HepG2 (cell line): ENCODE measurements around the gene SEMA7A. TPM values are rescaled to one million over a fixed set of nuclear protein-coding genes. Genes with fewer than 3 reads are reported as not detected.

Experiments
- CREB3 ChIP-seq: sonication (generic); formaldehyde crosslinking; IDR thresholded peaks from 2 replicates; pipeline ENCODE4 v1.5.0; 2020; ENCODE audit warnings: missing genetic modification reagents
- CREBL2 ChIP-seq: sonication (generic); formaldehyde crosslinking; IDR thresholded peaks from 2 replicates; pipeline ENCODE4 v1.8.1; 2023; ENCODE audit warnings: missing genetic modification reagents, mild to moderate bottlenecking, borderline replicate concordance
- FOSL1 ChIP-seq: sonication (generic); formaldehyde crosslinking; IDR thresholded peaks from 2 replicates; pipeline ENCODE4 v1.9.0; 2021; ENCODE audit warnings: missing genetic modification reagents, borderline replicate concordance
- SIN3A ChIP-seq: IDR thresholded peaks from 2 replicates; pipeline ENCODE4 v1.6.1; 2011; ENCODE audit warnings: low read depth, mild to moderate bottlenecking, control low read depth, low read length, borderline replicate concordance
- SUZ12 ChIP-seq: fragments of 150-350 bp; IDR thresholded peaks from 2 replicates; pipeline ENCODE4 v1.6.1; 2014; ENCODE audit warnings: low read depth, low read length
- ZHX2 ChIP-seq, 2 experiments: sonication (generic) in 1 of 2; formaldehyde crosslinking in 1 of 2; IDR thresholded peaks; 2 replicates each; pipeline versions ENCODE4 v1.6.1 to v1.9.0; 2014 to 2022; ENCODE audit warnings: antibody characterized with exemption in 1 of 2, borderline replicate concordance in 1 of 2, inconsistent platforms in 1 of 2, low read depth in 1 of 2, missing genetic modification reagents in 1 of 2
- ZNF160 ChIP-seq: sonication (generic); formaldehyde crosslinking; IDR thresholded peaks from 2 replicates; pipeline ENCODE4 v1.8.0; 2022; ENCODE audit warnings: mild to moderate bottlenecking, inconsistent platforms, missing genetic modification reagents
- ZNF44 ChIP-seq: sonication (generic); formaldehyde crosslinking; IDR thresholded peaks from 2 replicates; pipeline ENCODE4 v1.5.1; 2020; ENCODE audit warnings: mild to moderate bottlenecking, missing genetic modification reagents
- ZNF512B ChIP-seq: sonication (generic); formaldehyde crosslinking; IDR thresholded peaks from 2 replicates; pipeline ENCODE4 v1.5.1; 2020; ENCODE audit warnings: missing genetic modification reagents, mild to moderate bottlenecking, borderline replicate concordance
- polyA plus RNA-seq, 8 experiments: library from polyadenylated mRNA; depleted of rRNA in 3 of 8; stranded (reverse) in 7 of 8; unstranded in 1 of 8; fragments of >200 nt; fragmentation: Illumina TruSeq in 4 of 8; extraction: Trizol in 4 of 8; gene quantifications; 2 replicates each; pipeline versions ENCODE4 v1.2.1 to v1.2.3, GENCODE V29; 2011 to 2016; ENCODE audit warnings: low read depth in 4 of 8, missing spikeins in 1 of 8, mixed read lengths in 1 of 8; ENCODE audit not compliant: insufficient read depth in 1 of 8
- total RNA-seq, 5 experiments: library from RNA; depleted of rRNA; stranded (reverse); fragments of >200 nt; fragmentation: Illumina TruSeq; extraction: Trizol; gene quantifications; 2 replicates each; pipeline ENCODE4 v1.2.3, GENCODE V29; 2016; ENCODE audit warnings: low read depth in 1 of 5
- TF ChIP-seq, protein P1 (sequence below): sonication (generic); formaldehyde crosslinking; IDR thresholded peaks from 2 replicates; pipeline ENCODE4 v1.4.0; 2020; ENCODE audit warnings: mild to moderate bottlenecking, missing genetic modification reagents, borderline replicate concordance
- TF ChIP-seq, protein P2 (sequence below): sonication (generic); formaldehyde crosslinking; IDR thresholded peaks from 2 replicates; pipeline ENCODE4 v1.8.1; 2023; ENCODE audit warnings: mild to moderate bottlenecking, missing genetic modification reagents

The SEMA7A gene
- total and polyA plus RNA-seq, 2 of the 13 experiments (the other 11 are each of a cell fraction or from before 2014, with no cell fraction given) = 9.0 to 15.8 TPM

- TF ChIP-seq ZNF512B (CRISPR knock-in tag) (0 out of 2 replicates have a peak, but pooled peaks have one; percentile 35), SIN3A (peak; percentile 92), CREBL2 (no peak), CREB3 (CRISPR knock-in tag) (no peak; the same call in 1 of the 2 replicates), SUZ12 (peak; percentile 80), ZNF44 (no peak; the same call in 1 of the 2 replicates), FOSL1 (CRISPR knock-in tag) (no peak), ZNF160 (CRISPR knock-in tag) (peak; percentile 9; the same call in 1 of the 2 replicates), ZHX2 (IDR thresholded peaks at IDR 0.05; ENCODE audit: low read depth) (peak; percentile 70; the same call in 1 of the 2 replicates), ZHX2 (CRISPR knock-in tag; IDR thresholded peaks at IDR 0.05; ENCODE audit: borderline replicate concordance) (peak; percentile 72; the same call in 1 of the 2 replicates)
- TF ChIP-seq, protein P1, sequence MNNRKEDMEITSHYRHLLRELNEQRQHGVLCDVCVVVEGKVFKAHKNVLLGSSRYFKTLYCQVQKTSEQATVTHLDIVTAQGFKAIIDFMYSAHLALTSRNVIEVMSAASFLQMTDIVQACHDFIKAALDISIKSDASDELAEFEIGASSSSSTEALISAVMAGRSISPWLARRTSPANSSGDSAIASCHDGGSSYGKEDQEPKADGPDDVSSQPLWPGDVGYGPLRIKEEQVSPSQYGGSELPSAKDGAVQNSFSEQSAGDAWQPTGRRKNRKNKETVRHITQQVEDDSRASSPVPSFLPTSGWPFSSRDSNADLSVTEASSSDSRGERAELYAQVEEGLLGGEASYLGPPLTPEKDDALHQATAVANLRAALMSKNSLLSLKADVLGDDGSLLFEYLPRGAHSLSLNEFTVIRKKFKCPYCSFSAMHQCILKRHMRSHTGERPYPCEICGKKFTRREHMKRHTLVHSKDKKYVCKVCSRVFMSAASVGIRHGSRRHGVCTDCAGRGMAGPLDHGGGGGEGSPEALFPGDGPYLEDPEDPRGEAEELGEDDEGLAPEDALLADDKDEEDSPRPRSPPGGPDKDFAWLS (CRISPR knock-in tag) = no peak
- TF ChIP-seq, protein P2, sequence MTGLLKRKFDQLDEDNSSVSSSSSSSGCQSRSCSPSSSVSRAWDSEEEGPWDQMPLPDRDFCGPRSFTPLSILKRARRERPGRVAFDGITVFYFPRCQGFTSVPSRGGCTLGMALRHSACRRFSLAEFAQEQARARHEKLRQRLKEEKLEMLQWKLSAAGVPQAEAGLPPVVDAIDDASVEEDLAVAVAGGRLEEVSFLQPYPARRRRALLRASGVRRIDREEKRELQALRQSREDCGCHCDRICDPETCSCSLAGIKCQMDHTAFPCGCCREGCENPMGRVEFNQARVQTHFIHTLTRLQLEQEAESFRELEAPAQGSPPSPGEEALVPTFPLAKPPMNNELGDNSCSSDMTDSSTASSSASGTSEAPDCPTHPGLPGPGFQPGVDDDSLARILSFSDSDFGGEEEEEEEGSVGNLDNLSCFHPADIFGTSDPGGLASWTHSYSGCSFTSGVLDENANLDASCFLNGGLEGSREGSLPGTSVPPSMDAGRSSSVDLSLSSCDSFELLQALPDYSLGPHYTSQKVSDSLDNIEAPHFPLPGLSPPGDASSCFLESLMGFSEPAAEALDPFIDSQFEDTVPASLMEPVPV = peak; percentile 51; the same call in 1 of the 2 replicates
Measured at GRCh38 chr15:74460871-74461846, 27.4 kb upstream of the SEMA7A start, which contains the start of gene UBL7 (continued).
